GM12865 (cell line): ENCODE data around the gene CD164L2.
"Not testable (repeated sequence)": the region's sequence is repeated elsewhere in the genome, so short reads cannot be mapped to it uniquely, and the experiment has no call there.

Source experiments
- DNase-seq: peaks from one replicate; pipeline ENCODE4 v3.0.0; 2010; ENCODE audit warnings: low read depth
- H3K4me3 ChIP-seq: 2 replicates; pipeline ENCODE4 v1.5.1; 2011; ENCODE audit warnings: mild to moderate bottlenecking, low read depth, low read length, control low read depth
- CTCF ChIP-seq: IDR thresholded peaks from 2 replicates; pipeline ENCODE4 v1.5.1; 2011; ENCODE audit warnings: low read length, control low read depth, low read depth, inconsistent platforms; ENCODE audit not compliant: insufficient read depth; ENCODE audit errors: missing control alignments

Gene CD164L2

GRCh38 chr1:27413004-27413403, 29.9 kb upstream of the CD164L2 start:
- no peak overlapping the region for H3K4me3 ChIP-seq
- no peak for DNase-seq
- TF ChIP-seq CTCF: no peak

GRCh38 chr1:27412502-27412901, 29.4 kb upstream of the CD164L2 start:
- H3K4me3 ChIP-seq: no peak overlapping the region
- TF ChIP-seq CTCF: no peak
- no peak for DNase-seq

GRCh38 chr1:27410709-27411108, 27.6 kb upstream of the CD164L2 start:
- H3K4me3 ChIP-seq: no peak overlapping the region
- DNase-seq: no peak
- no peak for TF ChIP-seq CTCF

- no peak for DNase-seq
- no peak overlapping the region for H3K4me3 ChIP-seq
- TF ChIP-seq CTCF: no peak
Measured at GRCh38 chr1:27409669-27410068, 26.5 kb upstream of the CD164L2 start.

- TF ChIP-seq CTCF: no peak
- no peak overlapping the region for H3K4me3 ChIP-seq
- no peak for DNase-seq
Measured at GRCh38 chr1:27408151-27408550, 25.0 kb upstream of the CD164L2 start.

GRCh38 chr1:27406791-27407190, 23.7 kb upstream of the CD164L2 start:
- DNase-seq, H3K4me3 ChIP-seq: not testable (repeated sequence)

GRCh38 chr1:27406362-27406680, 23.2 kb upstream of the CD164L2 start:
- TF ChIP-seq CTCF: no peak
- DNase-seq: no peak
- no peak overlapping the region for H3K4me3 ChIP-seq

- not testable (repeated sequence) for H3K4me3 ChIP-seq, DNase-seq
Measured at GRCh38 chr1:27405598-27406361, 22.6 kb upstream of the CD164L2 start.
